RWPE2 (cell line): Measurements from ENCODE around the gene ATP2B3.

Source experiments
- ATAC-seq: fragments of 200-7000 bp; cut with Tn5 transposase; 3 replicates; pipeline ENCODE4 v1.9.1; 2021; ENCODE audit warnings: low read depth
- DNase-seq: peaks from one replicate; pipeline ENCODE4 v3.0.0-alpha.2; 2020; ENCODE audit warnings: low spot score
- H3K27ac ChIP-seq: fragments of 450-650 bp; 2 replicates; pipeline ENCODE4 v1.5.1; 2017; ENCODE audit warnings: mild to moderate bottlenecking; ENCODE audit not compliant: poor library complexity, severe bottlenecking
- H3K27me3 ChIP-seq: fragments of 250-450 bp; sonication (Bioruptor Pico); 2 replicates; pipeline ENCODE4 v1.5.1; 2021; ENCODE audit warnings: mild to moderate bottlenecking, moderate library complexity; ENCODE audit not compliant: insufficient read depth, poor library complexity, severe bottlenecking
- H3K36me3 ChIP-seq: fragments of 250-450 bp; sonication (Bioruptor Pico); 2 replicates; pipeline ENCODE4 v1.5.1; 2020; ENCODE audit warnings: low read depth, mild to moderate bottlenecking, moderate library complexity
- H3K4me1 ChIP-seq: fragments of 250-450 bp; sonication (Bioruptor Pico); 2 replicates; pipeline ENCODE4 v1.5.1; 2021; ENCODE audit warnings: mild to moderate bottlenecking, moderate library complexity; ENCODE audit not compliant: insufficient read depth, poor library complexity, severe bottlenecking
- H3K4me3 ChIP-seq: fragments of 250-450 bp; sonication (Bioruptor Pico); 2 replicates; pipeline ENCODE4 v1.5.1; 2021; ENCODE audit warnings: mild to moderate bottlenecking, moderate library complexity; ENCODE audit not compliant: severe bottlenecking
- H3K9me3 ChIP-seq: fragments of 250-450 bp; sonication (Bioruptor Pico); 2 replicates; pipeline ENCODE4 v1.5.1; 2021; ENCODE audit warnings: mild to moderate bottlenecking, moderate library complexity; ENCODE audit not compliant: severe bottlenecking
- TF ChIP-seq, protein P1 (sequence below): fragments of 450-650 bp; IDR thresholded peaks from one replicate; pipeline ENCODE4 v1.5.1; 2017; ENCODE audit warnings: mild to moderate bottlenecking, moderate library complexity; ENCODE audit not compliant: poor library complexity, severe bottlenecking

The ATP2B3 gene

DNA sequence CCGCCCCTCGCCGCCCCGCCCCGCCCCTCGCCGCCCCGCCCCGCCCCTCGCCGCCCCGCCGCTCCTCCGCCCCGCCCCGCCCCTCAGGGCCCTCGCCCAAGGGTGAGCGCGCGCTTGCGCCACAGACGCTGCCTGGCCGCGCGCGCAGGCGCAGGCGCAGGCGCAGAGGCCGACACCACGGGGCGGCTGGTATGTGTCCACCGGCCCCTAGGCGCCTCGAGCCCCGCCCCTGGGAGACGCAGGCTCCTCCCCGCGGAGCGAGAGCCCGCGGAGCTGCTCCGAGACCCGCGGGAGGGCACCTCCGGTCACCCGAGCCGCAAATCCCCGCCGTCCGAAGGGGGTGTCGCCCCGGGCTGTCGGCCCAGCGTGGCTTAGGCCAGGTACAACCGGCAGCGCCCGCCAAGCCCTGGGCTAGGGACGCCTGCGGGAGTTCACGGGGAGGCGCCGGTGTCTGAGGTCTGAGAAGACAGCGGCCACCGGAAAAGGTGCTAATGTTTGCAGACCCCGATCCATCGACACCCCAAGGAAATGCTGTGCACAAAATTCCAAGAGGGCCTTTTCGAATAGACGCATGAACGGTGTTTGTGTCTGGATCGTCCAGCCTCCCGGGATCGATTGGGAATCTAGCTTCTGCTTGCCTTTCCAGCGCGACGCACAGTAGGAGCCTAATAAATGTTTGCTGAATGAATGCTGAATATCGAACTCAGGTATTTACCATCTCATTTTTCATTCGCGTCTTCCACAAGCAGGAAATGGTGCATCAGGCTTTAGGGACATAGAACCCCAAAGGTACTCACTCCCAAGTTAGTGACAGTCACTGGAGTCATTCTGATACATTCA is 82.0 kb downstream of the ATP2B3 start:
- Histone ChIP-seq H3K36me3 (no peaks in the 10 kb centered on the region; the same call in 1 of the 2 replicates), H3K4me1 (no peaks in the 10 kb centered on the region), H3K27me3 (no peaks in the 10 kb centered on the region), H3K27ac (peak overlapping the region; percentile 33), H3K9me3 (no peaks in the 10 kb centered on the region), H3K4me3 (peak overlapping the region; percentile 51)
- TF ChIP-seq, protein P1, sequence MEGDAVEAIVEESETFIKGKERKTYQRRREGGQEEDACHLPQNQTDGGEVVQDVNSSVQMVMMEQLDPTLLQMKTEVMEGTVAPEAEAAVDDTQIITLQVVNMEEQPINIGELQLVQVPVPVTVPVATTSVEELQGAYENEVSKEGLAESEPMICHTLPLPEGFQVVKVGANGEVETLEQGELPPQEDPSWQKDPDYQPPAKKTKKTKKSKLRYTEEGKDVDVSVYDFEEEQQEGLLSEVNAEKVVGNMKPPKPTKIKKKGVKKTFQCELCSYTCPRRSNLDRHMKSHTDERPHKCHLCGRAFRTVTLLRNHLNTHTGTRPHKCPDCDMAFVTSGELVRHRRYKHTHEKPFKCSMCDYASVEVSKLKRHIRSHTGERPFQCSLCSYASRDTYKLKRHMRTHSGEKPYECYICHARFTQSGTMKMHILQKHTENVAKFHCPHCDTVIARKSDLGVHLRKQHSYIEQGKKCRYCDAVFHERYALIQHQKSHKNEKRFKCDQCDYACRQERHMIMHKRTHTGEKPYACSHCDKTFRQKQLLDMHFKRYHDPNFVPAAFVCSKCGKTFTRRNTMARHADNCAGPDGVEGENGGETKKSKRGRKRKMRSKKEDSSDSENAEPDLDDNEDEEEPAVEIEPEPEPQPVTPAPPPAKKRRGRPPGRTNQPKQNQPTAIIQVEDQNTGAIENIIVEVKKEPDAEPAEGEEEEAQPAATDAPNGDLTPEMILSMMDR = no peak
- ATAC-seq (peak; percentile 83), DNase-seq (peak; percentile 80)

DNA sequence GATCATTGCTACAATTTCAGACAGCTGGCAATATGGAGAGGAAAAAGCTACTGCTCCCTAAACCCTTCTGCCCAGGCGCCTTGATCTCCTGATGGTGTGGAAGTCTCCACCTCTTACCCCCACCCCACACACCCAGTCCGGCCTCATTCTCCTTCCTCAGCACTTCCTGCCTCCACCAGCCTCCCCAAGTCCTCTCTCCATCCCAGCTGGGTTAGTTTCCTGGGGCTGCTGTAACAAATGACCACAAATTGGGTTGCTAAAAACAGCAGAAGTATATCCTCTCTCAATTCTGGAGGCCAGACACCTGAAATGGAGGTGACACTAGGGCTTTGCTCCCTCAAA is 82.6 kb downstream of the ATP2B3 start:
- H3K27ac ChIP-seq = peak overlapping the region; percentile 33

DNA sequence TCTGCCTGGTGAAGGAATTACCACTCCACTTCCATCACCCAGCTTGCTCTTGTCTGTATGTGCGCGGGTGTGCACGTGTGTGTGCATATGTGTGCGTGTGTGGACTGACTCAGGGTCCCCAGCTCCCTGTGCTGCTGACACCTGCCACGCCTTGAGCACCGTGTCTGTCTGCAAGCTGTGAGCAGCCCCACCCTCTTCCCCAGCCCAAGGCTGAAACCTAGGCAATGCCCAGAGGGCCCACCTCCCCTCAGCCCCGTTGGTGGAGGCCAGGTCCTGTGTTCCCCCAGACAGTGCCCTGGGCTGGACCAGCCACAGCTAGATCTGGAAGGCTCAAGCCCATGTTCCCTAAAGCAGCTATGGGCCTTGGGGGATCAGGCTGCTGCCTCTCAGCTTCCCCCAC is 83.5 kb downstream of the ATP2B3 start:
- Histone ChIP-seq H3K36me3 (no peaks in the 10 kb centered on the region; the same call in 1 of the 2 replicates), H3K4me3 (no peak overlapping the region), H3K9me3 (no peaks in the 10 kb centered on the region), H3K27me3 (no peaks in the 10 kb centered on the region), H3K27ac (no peak overlapping the region), H3K4me1 (no peaks in the 10 kb centered on the region)
- TF ChIP-seq, protein P1 = no peak
- DNase-seq (no peak), ATAC-seq (no peak)

More for the DNA sequence above, 82.6 kb downstream of the ATP2B3 start:
- H3K27me3 ChIP-seq = no peaks in the 10 kb centered on the region
- peak overlapping the region; percentile 51 for H3K4me3 ChIP-seq
- no peaks in the 10 kb centered on the region; the same call in 1 of the 2 replicates for H3K36me3 ChIP-seq
- TF ChIP-seq, protein P1 = no peak
- no peak for DNase-seq
- 0 out of 3 replicates have a peak, but pooled peaks have one; percentile 38 for ATAC-seq
- no peaks in the 10 kb centered on the region for H3K4me1 ChIP-seq
- H3K9me3 ChIP-seq = no peaks in the 10 kb centered on the region

GRCh38 chrX:153601511-153602110 is 84.2 kb downstream of the ATP2B3 start:
- ATAC-seq (no peak), DNase-seq (no peak)
- Histone ChIP-seq H3K27me3 (no peaks in the 10 kb centered on the region), H3K4me3 (no peak overlapping the region), H3K27ac (no peak overlapping the region), H3K36me3 (no peaks in the 10 kb centered on the region; the same call in 1 of the 2 replicates), H3K4me1 (no peaks in the 10 kb centered on the region), H3K9me3 (no peaks in the 10 kb centered on the region)
- TF ChIP-seq, protein P1 = no peak

DNA sequence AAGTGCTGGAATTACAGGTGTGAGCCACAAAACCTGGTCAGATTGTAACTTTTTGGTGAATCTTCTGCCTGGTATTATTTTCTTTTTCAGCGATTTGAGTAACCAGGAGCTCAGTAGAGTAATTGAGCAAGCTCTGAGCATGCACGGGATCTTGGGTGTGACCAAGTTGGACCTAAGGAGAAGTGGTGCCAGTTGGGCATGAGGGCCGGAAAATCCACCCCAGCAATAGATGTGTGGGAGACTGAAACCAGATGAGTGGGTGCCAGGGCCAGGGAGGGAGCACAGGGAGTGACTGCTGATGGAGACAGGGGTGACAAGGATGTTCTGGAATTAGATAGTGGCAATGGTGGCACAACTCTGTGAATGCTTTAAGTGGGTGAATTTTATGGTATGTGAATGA is 85.2 kb downstream of the ATP2B3 start:
- DNase-seq = no peak
- no peak for ATAC-seq
- no peaks in the 10 kb centered on the region for H3K36me3 ChIP-seq
- no peaks in the 10 kb centered on the region for H3K9me3 ChIP-seq
- H3K27ac ChIP-seq = no peak overlapping the region
- no peak overlapping the region for H3K4me3 ChIP-seq
- no peaks in the 10 kb centered on the region for H3K27me3 ChIP-seq
- TF ChIP-seq, protein P1 = no peak
- no peaks in the 10 kb centered on the region for H3K4me1 ChIP-seq
